Activated CD4-positive, alpha-beta T cell treated with anti-CD3 and anti-CD28 coated beads, Interleukin-10, Interleukin-2, amounts not matched to agents 100 ng/mL and 50 ng/mL, durations not matched to agents 16 hours and 8 hours (primary cell): ENCODE results near the gene RPL13A.

ENCODE experiments used
- DNase-seq: peaks from one replicate; pipeline ENCODE4 v3.0.0-alpha.2; 2020

RPL13A gene

DNA sequence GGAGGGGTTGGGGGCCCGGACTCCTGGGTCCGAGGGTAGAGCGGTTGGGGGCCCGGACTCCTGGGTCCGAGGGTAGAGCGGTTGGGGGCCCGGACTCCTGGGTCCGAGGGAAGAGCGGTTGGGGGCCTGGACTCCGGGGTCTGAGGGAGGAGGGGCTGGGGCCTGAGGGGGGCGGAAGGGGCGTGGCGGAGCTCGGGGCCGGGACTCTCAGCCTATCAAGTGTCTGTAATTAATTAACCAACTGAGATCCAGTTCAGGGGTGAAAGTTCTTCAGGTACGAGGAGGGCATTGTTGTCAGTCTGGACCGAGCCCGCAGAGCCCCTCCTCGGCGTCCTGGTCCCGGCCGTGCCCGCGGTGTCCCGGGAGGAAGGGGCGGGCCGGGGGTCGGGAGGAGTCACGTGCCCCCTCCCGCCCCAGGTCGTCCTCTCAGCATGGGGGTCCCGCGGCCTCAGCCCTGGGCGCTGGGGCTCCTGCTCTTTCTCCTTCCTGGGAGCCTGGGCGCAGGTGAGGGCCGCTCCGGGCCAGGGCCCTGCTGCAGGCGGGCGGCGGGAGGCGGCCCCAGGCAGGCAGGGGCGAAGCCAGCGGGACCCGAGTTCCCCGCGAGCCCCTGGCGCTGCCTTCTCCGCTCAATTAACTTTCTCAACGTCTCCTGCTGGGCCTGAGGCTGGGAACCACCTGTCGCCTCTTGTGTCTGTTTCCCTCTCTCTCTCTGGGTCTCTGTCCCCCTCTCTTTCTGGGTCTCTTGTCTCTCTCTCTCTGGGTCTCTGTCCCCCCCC, 25.8 kb downstream of the RPL13A start:
- peak; percentile 14 for DNase-seq

GRCh38 chr19:49513746-49514118, 26.3 kb downstream of the RPL13A start:
- no peak for DNase-seq

DNA sequence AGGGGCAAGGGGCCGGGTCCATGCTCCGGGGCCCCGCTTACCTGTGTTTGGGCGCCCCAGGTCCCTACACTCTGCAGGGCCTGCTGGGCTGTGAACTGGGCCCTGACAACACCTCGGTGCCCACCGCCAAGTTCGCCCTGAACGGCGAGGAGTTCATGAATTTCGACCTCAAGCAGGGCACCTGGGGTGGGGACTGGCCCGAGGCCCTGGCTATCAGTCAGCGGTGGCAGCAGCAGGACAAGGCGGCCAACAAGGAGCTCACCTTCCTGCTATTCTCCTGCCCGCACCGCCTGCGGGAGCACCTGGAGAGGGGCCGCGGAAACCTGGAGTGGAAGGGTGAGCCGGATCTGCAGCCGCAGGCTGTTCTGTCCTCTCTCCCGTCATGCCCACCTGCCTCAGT, 26.7 kb downstream of the RPL13A start:
- DNase-seq, result no peak

GRCh38 chr19:49515767-49516166, 28.4 kb downstream of the RPL13A start:
- no peak for DNase-seq

DNA sequence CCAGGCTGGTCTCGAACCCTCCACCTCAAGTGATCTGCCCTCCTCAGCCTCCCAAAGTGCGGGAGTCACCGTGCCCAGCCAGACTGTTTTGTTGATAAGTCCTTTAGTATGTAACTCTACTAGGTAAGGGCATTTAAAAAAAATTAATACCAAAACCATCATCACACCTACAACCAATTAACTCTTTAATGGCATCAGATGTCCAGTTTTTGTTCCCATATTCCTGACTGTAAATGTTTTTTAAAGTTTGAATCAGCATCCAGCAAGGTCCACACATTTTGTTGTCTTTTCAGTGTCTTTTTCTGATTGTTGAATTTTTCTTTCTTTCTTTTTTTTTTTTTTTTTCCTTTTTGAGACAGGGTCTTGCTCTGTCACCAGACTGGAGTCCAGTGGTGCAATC, 30.6 kb downstream of the RPL13A start:
- no peak for DNase-seq

- no peak for DNase-seq
Measured at GRCh38 chr19:49520705-49521319, 33.4 kb downstream of the RPL13A start.

DNA sequence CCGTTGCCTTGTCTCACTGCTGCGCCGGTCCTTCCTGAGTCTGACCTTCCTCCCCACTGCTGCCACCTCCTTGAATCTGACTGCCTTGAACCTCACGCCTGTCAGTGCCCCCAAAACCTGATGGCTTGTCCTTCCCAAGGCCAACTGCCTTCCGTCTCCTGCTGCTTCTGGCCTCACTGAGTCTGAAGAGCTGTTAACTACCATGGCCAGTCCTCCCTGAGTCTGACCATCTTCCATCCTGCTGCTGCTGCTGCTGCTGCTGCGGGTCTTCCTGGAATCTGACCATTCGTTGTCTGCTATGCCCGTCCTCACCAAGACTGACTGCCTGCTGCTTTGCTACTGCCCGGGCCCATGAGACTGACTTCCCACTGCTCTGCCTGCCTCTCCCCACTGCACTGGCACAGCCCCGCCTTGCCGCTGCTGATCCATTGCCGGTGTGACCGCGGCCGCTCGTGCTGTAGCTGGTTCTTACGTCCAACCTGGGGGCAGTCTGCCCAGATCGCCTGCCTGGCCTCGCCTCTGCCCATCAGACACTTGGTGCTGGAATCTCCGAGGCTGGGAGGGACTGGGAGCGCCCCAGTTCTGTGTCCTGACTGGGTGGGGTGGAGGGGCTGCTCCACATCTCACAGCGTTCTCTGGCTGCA, 37.5 kb downstream of the RPL13A start:
- no peak for DNase-seq

DNA sequence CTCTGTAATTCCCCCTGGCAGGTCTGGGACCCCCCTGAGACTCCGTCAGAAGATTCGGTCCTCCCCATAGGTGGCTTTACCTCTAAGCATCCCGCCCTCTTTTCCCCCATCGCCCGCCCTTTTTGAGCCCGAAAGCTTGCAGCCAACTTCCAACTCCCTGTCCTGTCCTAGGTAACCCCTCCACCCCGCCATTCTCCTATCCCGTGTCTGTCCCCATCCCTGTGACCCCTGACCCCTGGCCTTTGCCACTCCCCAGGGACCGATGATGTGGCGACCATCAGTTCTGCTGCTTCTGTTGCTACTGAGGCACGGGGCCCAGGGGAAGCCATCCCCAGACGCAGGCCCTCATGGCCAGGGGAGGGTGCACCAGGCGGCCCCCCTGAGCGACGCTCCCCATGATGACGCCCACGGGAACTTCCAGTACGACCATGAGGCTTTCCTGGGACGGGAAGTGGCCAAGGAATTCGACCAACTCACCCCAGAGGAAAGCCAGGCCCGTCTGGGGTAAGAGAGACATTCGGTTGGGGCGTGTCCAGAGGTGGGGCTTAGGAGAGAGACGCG, 40.9 kb downstream of the RPL13A start:
- DNase-seq, result no peak

DNA sequence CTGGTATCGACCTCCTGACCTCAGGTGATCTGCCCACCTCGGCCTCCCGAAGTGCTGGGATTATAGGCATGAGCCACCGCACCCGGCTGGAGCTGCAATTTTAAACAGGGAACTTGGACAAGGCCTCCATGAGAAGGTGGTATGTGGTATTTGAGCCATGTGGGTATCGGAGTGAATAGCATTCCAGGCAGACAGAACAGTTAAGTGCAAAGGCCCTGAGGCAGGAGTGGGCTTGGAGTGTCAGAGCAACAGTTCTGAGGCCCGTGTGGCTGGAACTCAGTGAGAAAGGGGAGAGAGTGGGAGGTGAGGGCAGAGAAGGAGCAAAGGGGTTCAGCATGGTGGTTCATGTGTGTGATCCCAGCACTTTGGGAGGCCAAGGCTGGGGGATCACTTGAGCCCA, 43.3 kb downstream of the RPL13A start:
- no peak for DNase-seq

- peak; percentile 77 for DNase-seq
Measured at GRCh38 chr19:49533551-49534488, 46.4 kb downstream of the RPL13A start.

- DNase-seq, result peak; percentile 24
Measured at GRCh38 chr19:49534632-49535385, 47.4 kb downstream of the RPL13A start.

GRCh38 chr19:49536921-49537462, 49.6 kb downstream of the RPL13A start:
- no peak for DNase-seq

- no peak for DNase-seq
Measured at GRCh38 chr19:49538643-49539042, 51.2 kb downstream of the RPL13A start.

DNA sequence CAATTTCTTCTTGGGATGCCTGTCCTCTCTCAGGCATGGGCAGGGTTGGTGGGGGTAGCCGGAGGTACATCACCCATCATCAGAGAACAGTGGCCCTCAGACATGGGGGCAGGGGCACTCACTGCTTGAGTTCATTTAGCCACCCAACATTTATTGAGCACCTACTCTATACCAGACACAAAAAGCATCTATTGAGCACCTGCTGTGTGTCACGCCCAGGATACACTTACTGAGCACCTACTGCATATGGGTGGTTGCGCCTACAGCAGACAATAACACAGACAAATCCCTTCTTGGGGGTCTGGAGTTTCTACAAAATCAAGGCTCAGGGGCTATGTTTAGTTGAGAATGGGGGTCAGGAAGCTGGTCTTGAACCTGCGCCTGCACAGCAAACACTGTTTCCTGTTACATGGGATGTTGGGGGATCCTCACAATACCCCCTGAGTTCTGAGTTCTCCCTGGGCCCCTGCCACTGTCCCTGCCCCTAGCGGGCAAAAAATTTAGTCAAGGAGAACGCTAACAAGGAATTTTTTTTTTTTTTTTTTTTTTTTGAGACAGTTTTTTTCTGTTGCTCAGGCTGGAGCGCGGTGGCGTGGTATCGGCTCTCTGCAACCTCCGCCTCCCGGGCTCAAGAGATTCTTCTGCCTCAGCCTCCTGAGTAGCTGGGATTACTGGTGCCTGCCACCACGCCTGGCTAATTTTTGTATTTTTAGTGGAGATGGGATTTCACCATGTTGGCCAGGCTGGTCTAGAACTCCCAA, 52.0 kb downstream of the RPL13A start:
- DNase-seq, result no peak
